T-helper 1 cell (primary cell): ENCODE data around the gene USP24.
"Not testable (repeated sequence)": the region's sequence is repeated elsewhere in the genome, so short reads cannot be mapped to it uniquely, and the experiment has no call there.

Experiments
- DNase-seq, 5 donors: peaks; one replicate each; pipeline ENCODE4 v3.0.0-alpha.2; 2012 to 2020

Gene USP24

DNA sequence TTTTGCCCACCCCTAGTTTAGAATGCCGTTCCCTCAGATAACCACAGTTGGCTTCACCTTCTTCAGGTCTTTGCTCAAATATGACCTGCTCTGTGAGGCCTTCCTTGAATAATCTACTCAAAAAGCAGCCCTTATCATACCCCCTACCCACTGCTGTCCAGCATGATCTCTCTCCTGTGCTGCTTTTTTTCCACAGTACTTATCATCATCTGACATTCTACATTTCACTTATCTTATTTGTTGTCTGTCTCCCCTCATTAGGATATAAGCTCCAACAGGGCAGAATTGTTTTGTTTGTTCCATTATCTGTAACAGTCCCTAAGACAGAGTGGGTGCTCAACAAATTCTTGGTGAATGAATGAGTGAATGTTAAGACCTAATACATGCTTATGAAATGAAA lies 18.1 kb downstream of the USP24 start:
- no peak for DNase-seq

GRCh38 chr1:55196433-55197035 lies 18.6 kb downstream of the USP24 start:
- DNase-seq = no peak

DNA sequence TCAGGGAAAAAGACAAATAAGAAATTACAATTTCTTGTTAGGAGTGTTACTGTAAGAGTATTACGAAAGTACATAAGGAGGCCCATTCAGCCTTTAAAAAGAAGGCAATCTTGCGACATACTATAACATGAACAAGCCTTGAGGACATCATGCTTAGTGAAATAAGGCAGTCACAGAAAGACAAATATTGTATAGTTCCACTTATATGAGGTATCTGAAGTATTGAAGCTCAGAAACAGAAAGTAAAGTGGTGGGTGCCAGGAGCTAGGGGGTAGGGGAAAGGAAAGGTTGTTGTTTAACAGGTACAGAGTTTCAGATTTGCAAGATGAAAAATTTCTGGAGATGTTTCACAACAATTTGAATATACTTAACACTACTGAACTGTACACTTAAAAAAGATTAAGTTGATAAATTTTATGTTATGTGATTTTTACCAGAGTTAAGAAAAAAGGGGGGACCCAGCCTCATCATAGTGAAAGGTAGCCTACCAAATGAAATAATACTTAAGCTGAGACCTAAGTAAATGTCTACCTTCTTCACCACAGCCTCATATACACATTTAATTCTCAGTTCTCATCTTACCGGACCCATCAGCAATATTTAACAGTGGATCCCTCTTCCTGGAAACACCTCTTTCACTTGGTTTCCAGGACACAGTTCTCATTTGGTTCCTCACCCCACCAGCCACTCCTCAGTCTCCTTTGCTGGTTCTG lies 19.5 kb downstream of the USP24 start:
- no peak for DNase-seq

- DNase-seq = no peak
Observed at GRCh38 chr1:55194851-55195250, 20.3 kb downstream of the USP24 start.

DNA sequence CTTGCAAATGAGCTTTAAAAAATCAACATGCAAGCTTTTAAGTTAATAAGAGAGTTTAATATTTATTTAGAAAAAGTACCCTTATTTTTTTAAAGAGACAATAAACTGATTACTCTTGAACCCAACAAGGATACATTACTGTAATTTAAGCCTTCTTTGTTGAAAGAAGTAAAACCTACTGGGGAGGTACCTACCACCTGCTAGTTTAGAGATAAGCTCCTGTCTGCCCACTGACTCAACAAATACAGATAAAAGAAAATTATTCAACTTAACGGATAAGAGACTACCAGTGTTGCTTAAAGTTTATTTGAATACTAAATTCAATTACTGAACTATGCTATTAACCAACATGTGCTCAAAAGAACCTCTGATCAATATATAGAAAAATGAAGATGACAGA lies 23.1 kb downstream of the USP24 start:
- DNase-seq = no peak

DNA sequence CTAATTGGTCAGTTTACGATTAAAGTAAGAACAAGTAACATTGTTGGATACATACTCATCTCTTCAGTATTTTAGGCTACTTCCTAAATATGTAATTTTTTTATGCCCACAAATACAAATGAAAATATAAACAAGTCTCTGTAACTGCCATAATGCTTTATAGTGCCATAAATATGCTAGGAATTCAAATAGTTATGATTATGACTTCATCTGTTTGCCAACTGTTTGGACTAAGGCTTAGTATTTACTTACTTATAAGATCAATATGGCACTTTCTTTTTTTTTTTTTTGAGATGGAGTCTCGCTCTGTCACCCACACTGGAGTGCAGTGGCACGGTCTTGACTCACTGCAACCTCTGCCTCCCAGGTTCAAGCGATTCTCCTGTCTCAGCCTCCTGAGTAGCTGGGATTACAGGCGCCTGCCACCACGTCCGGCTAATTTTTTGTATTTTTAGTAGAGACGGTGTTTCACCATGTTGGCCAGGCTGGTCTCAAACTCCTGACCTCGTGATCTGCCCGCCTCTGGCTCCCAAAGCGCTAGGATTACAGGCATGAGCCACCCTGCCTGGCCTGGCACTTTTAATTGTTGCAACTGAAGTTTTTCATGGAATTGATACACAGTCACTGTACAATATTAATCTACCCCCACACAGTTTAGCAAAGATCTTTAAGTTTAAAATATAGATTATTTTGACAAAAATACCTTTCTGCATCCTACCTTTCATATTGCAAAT lies 23.8 kb downstream of the USP24 start:
- not testable (repeated sequence) for DNase-seq

GRCh38 chr1:55190109-55190508 lies 25.1 kb downstream of the USP24 start:
- DNase-seq = no peak

DNA sequence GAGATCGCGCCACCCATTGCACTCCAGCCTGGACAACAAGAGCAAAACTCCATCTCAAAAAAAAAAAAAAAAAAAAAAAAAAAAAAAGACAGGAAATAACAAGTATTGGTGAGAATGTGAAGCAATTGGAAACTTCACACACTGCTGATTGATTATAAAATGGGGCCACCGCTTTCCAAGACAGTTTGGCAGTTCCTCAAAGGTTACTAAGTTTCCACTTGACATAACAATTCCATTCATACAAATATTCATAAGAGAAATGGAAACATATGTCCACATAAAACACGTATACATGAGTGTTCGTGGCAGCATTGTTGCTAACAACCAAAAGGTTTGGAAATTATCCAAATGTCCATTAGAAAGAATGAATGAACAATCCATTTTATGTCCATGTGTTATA lies 26.3 kb downstream of the USP24 start:
- DNase-seq = no peak

DNA sequence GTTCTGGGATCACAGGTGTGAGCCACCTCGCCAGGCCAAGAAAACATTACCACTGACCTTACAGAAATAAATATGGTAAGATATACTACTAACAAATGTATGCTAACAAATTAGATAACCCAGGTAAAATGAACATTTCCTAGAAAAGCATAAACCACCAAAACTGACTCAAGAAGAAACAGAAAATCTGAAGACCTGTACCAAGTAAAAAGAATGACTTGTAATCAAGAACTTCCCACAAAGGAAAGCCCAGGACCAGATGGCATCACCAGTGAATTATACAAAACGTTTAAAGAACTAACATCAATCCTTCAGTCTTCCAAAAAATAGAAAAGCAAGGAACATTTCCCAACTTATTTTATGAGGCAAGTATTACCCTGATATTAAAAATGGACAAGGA lies 29.3 kb downstream of the USP24 start:
- no peak for DNase-seq

DNA sequence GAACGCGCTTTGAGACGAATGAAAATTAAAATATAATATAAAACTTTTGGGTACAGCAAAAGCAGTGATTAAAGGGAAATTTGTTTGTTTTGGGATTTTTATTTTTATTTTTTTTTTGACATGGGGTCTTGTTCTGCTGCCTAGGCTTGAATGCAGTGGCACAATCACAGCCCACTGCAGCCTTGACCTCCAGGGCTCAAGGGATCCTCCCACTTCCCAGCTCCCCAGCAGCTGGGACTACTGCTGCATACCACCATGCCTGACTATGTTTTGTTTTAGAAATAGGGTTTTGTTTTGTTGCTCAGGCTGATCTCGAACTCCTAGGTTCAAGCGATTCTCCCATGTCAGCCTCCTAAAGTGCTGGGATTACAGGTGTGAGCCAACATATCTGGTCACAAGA lies 30.3 kb downstream of the USP24 start:
- DNase-seq = no peak

- no peak for DNase-seq
Observed at GRCh38 chr1:55181666-55182065, 33.5 kb downstream of the USP24 start.

GRCh38 chr1:55180075-55180670 lies 35.0 kb downstream of the USP24 start:
- no peak for DNase-seq

DNA sequence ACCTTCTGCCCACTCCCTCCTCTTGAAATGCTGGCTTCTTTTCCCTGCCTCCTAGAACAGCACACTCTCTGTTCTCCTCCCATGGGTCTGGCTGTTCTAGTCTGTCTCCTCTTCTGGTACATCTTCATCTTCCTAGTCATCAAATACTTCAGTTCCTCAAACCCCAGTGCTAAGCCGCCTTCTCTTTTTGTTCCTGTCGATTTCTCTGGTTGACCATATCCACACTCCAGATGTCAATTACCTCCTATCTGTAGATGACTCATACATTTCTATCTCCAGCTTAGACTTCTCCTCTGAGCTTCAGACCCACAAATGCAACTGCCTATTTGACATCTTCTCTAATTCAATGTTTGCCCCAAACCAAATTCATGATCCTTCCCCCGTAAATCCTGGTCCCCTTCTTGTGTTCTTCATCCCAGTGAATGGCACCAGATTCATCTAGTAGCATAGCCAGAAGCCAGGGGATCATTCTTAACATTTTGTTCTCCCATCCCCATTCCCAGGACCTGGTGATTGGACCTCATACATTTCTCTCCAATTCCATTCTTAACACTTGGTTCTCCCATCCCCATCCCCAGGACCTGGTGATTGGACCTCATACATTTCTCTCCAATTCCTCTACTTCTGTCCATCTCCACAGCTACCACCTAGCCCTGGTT lies 35.9 kb downstream of the USP24 start:
- DNase-seq = no peak

GRCh38 chr1:55172687-55173086 lies 42.5 kb downstream of the USP24 start:
- no peak for DNase-seq

DNA sequence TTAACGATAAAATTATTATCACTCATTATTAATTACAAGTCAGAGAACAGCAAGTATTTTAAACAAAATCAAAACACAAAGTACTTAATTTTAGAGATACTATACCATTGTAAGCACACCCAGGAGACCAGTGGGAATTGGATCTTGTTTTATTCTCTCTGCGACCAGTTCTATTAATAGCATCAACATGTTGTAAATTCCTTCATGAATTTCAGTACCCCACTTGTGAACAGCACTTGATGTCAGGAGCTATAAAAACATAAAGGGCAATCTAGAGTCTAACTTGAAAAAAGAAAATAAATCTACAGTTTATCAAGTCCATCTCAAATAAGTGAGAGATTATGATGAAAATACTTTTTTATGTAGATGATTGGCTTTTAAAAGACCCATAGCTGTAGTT lies 42.9 kb downstream of the USP24 start:
- no peak for DNase-seq

GRCh38 chr1:55171694-55172093 lies 43.5 kb downstream of the USP24 start:
- DNase-seq = no peak

- DNase-seq = no peak
Observed at GRCh38 chr1:55170426-55170825, 44.7 kb downstream of the USP24 start.

DNA sequence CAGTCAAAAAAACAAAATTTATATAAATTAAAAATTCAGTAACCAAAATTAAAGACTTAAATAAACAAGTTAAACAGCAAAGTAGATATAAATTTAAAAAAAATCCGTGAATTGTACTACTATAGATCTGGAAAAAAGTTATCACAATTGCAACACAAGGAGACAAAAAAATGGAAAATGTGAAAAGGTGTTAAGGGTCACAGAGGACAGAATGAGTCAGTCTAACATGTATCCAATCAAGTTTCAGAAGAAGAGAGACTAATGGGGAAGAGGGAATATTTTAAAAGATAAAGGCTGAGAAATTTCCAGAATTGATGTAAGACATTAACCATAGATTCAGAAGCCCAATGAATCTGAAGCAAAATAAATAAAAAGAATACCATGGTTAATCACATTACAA lies 46.0 kb downstream of the USP24 start:
- no peak for DNase-seq

DNA sequence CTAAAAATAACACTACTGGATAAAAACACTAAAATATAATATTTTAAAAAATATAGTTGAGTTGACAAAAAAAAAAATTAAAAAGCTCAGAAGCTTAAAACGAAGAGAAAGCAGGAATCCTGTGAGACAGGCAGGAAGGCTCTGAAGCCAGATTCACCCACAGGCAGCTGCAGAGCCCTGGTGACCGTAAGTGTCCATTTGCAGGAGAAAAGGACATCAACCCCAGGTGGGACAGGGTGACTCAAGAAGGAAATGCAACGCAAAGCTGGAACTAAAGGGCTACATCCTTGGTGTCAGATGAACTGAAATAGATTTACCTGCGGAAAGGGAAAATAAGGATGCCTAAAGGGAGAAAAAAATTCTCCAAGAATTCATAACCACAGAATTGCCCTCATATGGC lies 46.8 kb downstream of the USP24 start:
- no peak for DNase-seq

DNA sequence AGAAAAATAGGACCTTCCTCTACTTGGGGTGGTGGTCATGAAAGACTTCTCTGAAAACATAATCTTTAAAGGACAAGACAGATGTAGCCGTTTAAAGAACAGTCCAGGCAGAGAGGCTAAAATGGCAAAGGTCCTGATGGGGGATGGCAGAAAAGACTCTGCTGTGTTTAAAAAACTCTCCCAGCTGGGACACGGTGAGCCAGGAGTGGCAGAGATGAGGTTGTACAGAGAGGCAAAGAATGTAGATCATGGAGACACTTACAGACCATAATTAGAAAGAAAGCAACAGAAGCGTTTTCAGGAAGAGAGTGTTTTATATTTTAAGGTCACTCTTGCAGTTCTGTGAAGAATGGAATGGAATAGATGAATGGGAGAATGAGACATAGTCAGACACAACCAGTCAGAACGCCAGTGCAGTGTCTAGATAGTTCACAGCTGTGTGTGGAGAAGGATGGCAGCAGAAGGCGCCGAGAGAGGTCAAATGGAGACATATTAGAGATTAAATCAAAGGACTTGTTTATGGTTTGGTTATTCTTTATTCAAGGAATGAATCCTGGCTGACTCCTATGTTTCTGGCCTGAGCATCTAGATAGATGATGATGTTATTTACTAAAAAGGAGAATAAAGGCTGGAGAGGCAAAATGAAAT lies 47.8 kb downstream of the USP24 start:
- no peak for DNase-seq

- peak in 1 of 5 donors; percentile 25 for DNase-seq
Observed at GRCh38 chr1:55164906-55165305, 50.3 kb downstream of the USP24 start.

DNA sequence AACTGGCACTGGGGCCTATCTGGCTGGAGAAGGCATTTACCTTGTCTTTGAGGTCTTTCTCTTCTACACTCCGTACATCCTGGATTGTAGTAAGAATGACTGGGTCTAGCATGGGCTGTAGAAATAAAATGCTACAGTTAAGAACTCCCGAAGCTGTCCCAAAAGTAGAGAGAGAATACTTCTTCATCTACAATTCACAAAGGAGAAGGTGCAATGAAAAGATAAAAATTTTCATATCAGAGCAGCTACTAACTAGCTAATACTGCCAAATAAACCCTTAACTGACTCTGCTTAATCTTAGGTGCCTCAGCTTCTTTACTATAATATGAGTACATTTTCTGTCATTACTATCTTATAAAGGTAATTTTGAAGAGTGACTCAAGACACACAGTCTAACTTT lies 55.6 kb downstream of the USP24 start:
- DNase-seq = no peak

- DNase-seq = no peak
Observed at GRCh38 chr1:55156608-55157007, 58.6 kb downstream of the USP24 start.
